ENCODE measurements around the gene MAST1.

DNA sequence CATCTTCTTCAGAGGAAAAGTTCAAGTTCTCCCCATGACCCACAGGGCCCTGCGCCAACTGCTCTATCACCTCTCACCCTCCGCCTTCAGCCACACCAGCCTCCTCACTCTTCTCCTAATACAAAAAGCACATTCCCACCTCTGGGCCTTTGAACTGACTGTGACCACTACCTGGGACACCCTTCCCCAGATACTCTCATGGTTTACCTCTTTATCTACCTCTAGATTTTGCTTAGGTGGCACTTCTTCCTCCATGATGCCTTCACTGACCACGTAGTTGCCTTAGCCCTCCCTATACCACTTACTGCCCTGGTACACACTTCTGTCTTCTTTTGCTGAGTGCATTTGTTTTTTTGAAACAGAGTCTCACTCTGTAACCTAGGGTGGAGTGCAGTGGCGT, 84.6 kb downstream of the MAST1 start:
- TF ChIP-seq, protein P1, sequence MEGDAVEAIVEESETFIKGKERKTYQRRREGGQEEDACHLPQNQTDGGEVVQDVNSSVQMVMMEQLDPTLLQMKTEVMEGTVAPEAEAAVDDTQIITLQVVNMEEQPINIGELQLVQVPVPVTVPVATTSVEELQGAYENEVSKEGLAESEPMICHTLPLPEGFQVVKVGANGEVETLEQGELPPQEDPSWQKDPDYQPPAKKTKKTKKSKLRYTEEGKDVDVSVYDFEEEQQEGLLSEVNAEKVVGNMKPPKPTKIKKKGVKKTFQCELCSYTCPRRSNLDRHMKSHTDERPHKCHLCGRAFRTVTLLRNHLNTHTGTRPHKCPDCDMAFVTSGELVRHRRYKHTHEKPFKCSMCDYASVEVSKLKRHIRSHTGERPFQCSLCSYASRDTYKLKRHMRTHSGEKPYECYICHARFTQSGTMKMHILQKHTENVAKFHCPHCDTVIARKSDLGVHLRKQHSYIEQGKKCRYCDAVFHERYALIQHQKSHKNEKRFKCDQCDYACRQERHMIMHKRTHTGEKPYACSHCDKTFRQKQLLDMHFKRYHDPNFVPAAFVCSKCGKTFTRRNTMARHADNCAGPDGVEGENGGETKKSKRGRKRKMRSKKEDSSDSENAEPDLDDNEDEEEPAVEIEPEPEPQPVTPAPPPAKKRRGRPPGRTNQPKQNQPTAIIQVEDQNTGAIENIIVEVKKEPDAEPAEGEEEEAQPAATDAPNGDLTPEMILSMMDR (IDR thresholded peaks at IDR 0.05), result no peak
- no peak for TF ChIP-seq POLR2A (IDR thresholded peaks at IDR 0.05)

Data from testis (tissue), 2 donors.